ENCODE results near the gene NCR3LG1. TPM values are rescaled to one million over a fixed set of nuclear protein-coding genes. Genes with fewer than 3 reads are reported as not detected.

NCR3LG1 gene
- total and polyA plus RNA-seq, 2 donors (not counting 1 experiment from before 2014, with no cell fraction given) = 0.12 to 0.64 TPM

GRCh38 chr11:17333799-17334586, 17.6 kb upstream of the NCR3LG1 start:
- WGBS (ENCODE audit: insufficient coverage) = 100% methylated on average over 1 of the region's 4 CpGs
- Histone ChIP-seq H3K9me3 (ENCODE audit: control extremely low read depth in 1 of 3, control insufficient read depth in 2 of 3, insufficient read depth in 1 of 3, low read length in 2 of 3) (no peaks in the 10 kb centered on the region), H4K20me1 (ENCODE audit: control insufficient read depth, insufficient read depth, low read length, poor library complexity, severe bottlenecking) (no peaks in the 10 kb centered on the region), H2AFZ (ENCODE audit: insufficient read depth, low read depth, low read length, poor library complexity, severe bottlenecking) (no peak overlapping the region), H3K4me3 (ENCODE audit: control extremely low read depth in 1 of 5, extremely low read depth in 1 of 5, insufficient read depth in 1 of 5, low read depth in 2 of 5, low read length in 4 of 5) (no peak overlapping the region), H3K4me2 (replicated peaks; ENCODE audit: low read depth, low read length, poor library complexity, severe bottlenecking) (no peak overlapping the region), H3K9ac (ENCODE audit: low read length) (no peak overlapping the region), H3K79me2 (ENCODE audit: control insufficient read depth, insufficient read depth, low read length) (no peaks in the 10 kb centered on the region), H3K36me3 (replicated peaks in 1 of 2; ENCODE audit: control extremely low read depth in 1 of 2, control insufficient read depth in 1 of 2, extremely low read depth in 1 of 2, insufficient read depth in 2 of 2, low read length in 1 of 2) (no peaks in the 10 kb centered on the region), H3K4me1 (ENCODE audit: control insufficient read depth in 2 of 2, insufficient read depth in 2 of 2, low read length in 2 of 2) (no peaks in the 10 kb centered on the region), H3K27me3 (replicated peaks in 1 of 4; ENCODE audit: control extremely low read depth in 1 of 4, control insufficient read depth in 3 of 4, insufficient read depth in 4 of 4, low read length in 3 of 4) (no peaks in the 10 kb centered on the region), H3K27ac (ENCODE audit: low read length in 2 of 2) (no peak overlapping the region)
- TF ChIP-seq EZH2 (IDR thresholded peaks at IDR 0.05; ENCODE audit: borderline replicate concordance, insufficient read depth, low read depth, low read length, poor library complexity, severe bottlenecking) (no peak), CTCF (IDR thresholded peaks at IDR 0.05) (no peak)
- DNase-seq = no peak
- ChIA-PET CTCF (interaction anchor here (0.9 to 1.0 kb wide), 2 partner anchors 11 to 20 kb away, joined by 3 read pairs; no protein-coding TSS in a partner anchor), POLR2A (no interaction called here)
- ATAC-seq (ENCODE audit: low read depth) = no peak
- no peak overlapping the region for H3K4me3 Mint-ChIP-seq
- H3K27me3 Mint-ChIP-seq = no peaks in the 10 kb centered on the region
- no peaks in the 10 kb centered on the region for H3K9me3 Mint-ChIP-seq (ENCODE audit: insufficient read depth)
- H3K4me1 Mint-ChIP-seq = no peaks in the 10 kb centered on the region
- no peak overlapping the region for H3K27ac Mint-ChIP-seq
- intact Hi-C loops (cut with micrococcal nuclease) = no loop called here

- Mint-ChIP-seq H3K4me1 (no peaks in the 10 kb centered on the region), H3K4me3 (no peak overlapping the region), H3K27ac (no peak overlapping the region), H3K9me3 (ENCODE audit: insufficient read depth) (no peaks in the 10 kb centered on the region), H3K27me3 (no peaks in the 10 kb centered on the region)
- intact Hi-C loops (cut with micrococcal nuclease) = no loop called here
- DNase-seq = no peak
- Histone ChIP-seq H2AFZ (ENCODE audit: insufficient read depth, low read depth, low read length, poor library complexity, severe bottlenecking) (no peak overlapping the region), H3K4me3 (ENCODE audit: control extremely low read depth in 1 of 5, extremely low read depth in 1 of 5, insufficient read depth in 1 of 5, low read depth in 2 of 5, low read length in 4 of 5) (no peak overlapping the region), H3K36me3 (replicated peaks in 1 of 2; ENCODE audit: control extremely low read depth in 1 of 2, control insufficient read depth in 1 of 2, extremely low read depth in 1 of 2, insufficient read depth in 2 of 2, low read length in 1 of 2) (no peaks in the 10 kb centered on the region), H3K27ac (ENCODE audit: low read length in 2 of 2) (no peak overlapping the region), H4K20me1 (ENCODE audit: control insufficient read depth, insufficient read depth, low read length, poor library complexity, severe bottlenecking) (no peaks in the 10 kb centered on the region), H3K9ac (ENCODE audit: low read length) (no peak overlapping the region), H3K4me2 (replicated peaks; ENCODE audit: low read depth, low read length, poor library complexity, severe bottlenecking) (no peak overlapping the region), H3K4me1 (ENCODE audit: control insufficient read depth in 2 of 2, insufficient read depth in 2 of 2, low read length in 2 of 2) (no peaks in the 10 kb centered on the region), H3K79me2 (ENCODE audit: control insufficient read depth, insufficient read depth, low read length) (no peaks in the 10 kb centered on the region), H3K27me3 (replicated peaks in 1 of 4; ENCODE audit: control extremely low read depth in 1 of 4, control insufficient read depth in 3 of 4, insufficient read depth in 4 of 4, low read length in 3 of 4) (no peaks in the 10 kb centered on the region), H3K9me3 (ENCODE audit: control extremely low read depth in 1 of 3, control insufficient read depth in 2 of 3, insufficient read depth in 1 of 3, low read length in 2 of 3) (no peaks in the 10 kb centered on the region)
- no peak for ATAC-seq (ENCODE audit: low read depth)
- WGBS (ENCODE audit: insufficient coverage) = 100% methylated on average over 1 of the region's 2 CpGs
- CTCF ChIA-PET = no interaction called here
- POLR2A ChIA-PET = no interaction called here
- TF ChIP-seq EZH2 (IDR thresholded peaks at IDR 0.05; ENCODE audit: borderline replicate concordance, insufficient read depth, low read depth, low read length, poor library complexity, severe bottlenecking) (no peak), CTCF (IDR thresholded peaks at IDR 0.05) (no peak)
Measured at GRCh38 chr11:17343257-17343656, 8.3 kb upstream of the NCR3LG1 start.
